ENCODE results near the gene SYT1.

DNA sequence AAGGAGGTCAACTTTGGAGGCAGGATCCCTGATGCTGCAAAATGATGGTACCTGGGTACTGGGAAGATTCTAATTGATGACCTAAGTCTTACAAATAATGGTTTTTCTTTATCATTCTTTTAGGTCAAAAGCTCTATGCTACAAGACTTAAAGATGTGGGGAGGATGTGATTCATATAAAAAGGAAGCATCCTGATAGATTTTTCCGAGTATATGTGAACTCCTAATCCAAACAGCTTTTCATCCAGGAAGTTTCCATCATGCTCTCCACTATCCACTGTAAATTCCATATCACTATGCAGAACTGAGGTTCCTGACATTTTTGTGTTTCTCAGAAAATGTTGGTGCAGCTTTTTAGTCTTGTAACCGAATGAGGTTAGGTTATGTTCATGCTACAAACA lies 533.0 kb downstream of the SYT1 start:
- TF ChIP-seq, protein P1, sequence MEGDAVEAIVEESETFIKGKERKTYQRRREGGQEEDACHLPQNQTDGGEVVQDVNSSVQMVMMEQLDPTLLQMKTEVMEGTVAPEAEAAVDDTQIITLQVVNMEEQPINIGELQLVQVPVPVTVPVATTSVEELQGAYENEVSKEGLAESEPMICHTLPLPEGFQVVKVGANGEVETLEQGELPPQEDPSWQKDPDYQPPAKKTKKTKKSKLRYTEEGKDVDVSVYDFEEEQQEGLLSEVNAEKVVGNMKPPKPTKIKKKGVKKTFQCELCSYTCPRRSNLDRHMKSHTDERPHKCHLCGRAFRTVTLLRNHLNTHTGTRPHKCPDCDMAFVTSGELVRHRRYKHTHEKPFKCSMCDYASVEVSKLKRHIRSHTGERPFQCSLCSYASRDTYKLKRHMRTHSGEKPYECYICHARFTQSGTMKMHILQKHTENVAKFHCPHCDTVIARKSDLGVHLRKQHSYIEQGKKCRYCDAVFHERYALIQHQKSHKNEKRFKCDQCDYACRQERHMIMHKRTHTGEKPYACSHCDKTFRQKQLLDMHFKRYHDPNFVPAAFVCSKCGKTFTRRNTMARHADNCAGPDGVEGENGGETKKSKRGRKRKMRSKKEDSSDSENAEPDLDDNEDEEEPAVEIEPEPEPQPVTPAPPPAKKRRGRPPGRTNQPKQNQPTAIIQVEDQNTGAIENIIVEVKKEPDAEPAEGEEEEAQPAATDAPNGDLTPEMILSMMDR (IDR thresholded peaks at IDR 0.05): no peak
- no peak for TF ChIP-seq ZFX (IDR thresholded peaks at IDR 0.05; ENCODE audit: borderline replicate concordance)

Measured in 22Rv1 (cell line).